Stimulated activated naive CD8-positive, alpha-beta T cell treated with anti-CD3 and anti-CD28 coated beads, Interleukin-15, Interleukin-2, amounts not matched to agents 100 U/mL and 50 U/mL, for 24 hours (primary cell): Measurements from ENCODE around the gene CYB5A.
"Not testable (repeated sequence)": the region's sequence is repeated elsewhere in the genome, so short reads cannot be mapped to it uniquely, and the experiment has no call there.

Source experiments
- ATAC-seq: fragments of 150-1000 bp; cut with Tn5 transposase; one replicate; pipeline ENCODE4 v1.10.0; 2021
- DNase-seq: peaks from one replicate; pipeline ENCODE4 v3.0.0; 2021

CYB5A gene, protein sequence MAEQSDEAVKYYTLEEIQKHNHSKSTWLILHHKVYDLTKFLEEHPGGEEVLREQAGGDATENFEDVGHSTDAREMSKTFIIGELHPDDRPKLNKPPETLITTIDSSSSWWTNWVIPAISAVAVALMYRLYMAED

DNA sequence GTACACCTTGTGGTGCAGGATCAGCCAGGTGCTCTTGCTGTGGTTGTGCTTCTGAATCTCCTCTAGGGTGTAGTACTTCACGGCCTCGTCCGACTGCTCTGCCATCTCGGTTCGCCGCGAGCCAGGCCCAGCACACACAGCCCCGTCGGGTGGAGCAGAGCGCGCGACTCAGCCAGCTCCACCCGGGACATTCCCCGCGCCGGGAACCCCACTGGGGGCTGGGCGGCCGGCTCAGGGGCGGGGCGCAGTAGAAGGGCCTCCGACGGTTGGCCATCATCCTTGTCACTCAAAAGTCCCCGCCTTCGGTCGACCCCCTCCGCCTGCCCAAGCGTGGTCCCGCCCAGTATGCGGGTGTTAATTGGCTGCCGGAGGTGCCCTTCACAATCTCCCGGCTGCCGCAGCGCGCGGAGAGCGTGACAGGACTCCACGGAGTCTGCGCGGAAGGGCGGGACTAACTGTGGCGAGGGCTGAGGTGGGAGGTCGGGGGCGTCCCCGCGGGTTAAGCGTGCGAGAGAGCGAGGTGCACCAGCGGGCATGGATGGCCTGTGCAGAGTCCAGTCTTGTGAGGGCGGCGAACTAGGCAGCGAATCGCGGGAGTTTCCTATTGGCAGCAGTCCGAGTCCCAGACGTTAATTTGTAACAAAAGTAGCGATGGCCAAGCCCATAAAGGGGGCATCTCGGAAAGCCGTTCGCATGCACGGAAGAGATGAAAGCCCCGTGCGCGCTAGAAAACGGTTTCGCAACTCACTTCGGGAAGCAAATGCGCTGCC is at the start of gene CYB5A:
Gene CYB5A, minus strand, starts transcription at position 193 of the 770 bp plus-strand sequence. Its CDS starts 88 bp downstream, at position 105.
- ATAC-seq (peak; percentile 99), DNase-seq (peak; percentile 99)

DNA sequence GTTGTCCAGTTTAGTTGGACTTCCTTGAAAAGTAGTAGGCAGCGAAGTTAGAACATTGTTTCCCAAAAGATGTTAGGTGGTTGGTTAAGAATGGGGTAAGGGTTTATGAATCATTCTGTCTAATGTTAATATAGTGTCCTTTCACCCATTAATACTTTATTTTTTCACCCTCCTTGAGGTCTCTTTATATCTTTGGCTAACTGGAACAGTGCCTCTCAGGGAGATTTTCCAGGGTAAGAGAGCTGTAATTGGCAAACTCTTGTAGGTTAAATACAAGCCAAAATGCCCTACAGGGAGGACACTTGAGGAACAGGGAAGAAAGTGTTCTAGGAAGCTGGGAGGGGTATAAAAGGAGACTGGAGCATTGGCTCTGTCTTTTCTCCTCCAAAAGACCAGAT is 46.1 kb upstream of the CYB5A start:
- DNase-seq, result no peak
- no peak for ATAC-seq

DNA sequence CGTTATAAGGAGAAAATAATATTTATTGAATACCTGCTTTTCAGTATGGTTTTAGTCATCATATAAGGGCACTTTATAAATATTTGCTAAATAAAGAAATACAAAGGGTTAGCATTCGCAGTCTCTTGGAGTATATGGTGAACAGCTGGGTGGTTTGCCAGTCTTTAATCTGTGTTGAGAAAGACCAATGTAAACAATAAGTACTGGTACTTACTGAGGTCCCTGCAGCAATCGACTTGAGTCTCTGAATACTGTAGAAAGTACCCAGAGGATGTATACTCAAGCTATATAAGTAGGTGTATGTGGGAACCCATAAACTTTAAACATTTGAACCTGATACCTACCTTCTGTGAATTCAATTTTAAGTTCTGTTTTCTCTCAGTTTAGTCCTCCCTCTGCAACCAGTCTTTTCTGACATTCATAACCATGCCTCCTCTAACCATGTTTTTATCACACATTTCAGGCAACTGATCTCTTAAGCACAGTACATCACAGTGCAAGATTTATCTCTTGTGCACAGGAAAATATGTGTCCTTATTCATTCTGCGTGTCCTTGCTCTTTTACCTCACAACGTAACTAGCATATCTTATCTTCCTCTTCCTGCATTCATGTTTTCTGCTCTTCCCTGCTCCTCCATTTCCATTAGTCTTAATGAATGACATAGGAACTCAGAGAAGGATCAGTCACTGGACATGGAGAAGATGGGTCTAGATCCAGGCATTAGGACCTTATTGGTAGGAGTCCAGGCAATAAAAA is 45.6 kb upstream of the CYB5A start:
- ATAC-seq (no peak), DNase-seq (no peak)

DNA sequence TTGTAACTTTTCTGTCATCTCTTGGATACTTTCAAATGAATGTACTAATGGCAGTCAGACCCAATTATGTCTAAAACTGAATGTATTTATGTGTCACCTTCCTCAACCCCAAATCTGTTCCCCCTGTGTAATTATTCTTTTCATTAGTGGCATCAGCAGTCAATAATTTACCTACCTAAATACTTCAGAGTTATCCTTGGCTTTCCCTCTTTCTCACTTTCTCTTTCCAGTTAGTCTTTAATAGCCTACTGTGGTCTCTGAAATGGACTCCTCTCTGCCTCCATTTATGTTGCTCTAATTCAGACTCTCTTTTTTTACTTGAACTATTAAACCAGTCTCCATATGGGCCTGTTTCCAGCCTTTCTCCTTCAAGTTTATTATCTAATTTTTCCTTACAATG is 44.9 kb upstream of the CYB5A start:
- ATAC-seq, result no peak
- no peak for DNase-seq

DNA sequence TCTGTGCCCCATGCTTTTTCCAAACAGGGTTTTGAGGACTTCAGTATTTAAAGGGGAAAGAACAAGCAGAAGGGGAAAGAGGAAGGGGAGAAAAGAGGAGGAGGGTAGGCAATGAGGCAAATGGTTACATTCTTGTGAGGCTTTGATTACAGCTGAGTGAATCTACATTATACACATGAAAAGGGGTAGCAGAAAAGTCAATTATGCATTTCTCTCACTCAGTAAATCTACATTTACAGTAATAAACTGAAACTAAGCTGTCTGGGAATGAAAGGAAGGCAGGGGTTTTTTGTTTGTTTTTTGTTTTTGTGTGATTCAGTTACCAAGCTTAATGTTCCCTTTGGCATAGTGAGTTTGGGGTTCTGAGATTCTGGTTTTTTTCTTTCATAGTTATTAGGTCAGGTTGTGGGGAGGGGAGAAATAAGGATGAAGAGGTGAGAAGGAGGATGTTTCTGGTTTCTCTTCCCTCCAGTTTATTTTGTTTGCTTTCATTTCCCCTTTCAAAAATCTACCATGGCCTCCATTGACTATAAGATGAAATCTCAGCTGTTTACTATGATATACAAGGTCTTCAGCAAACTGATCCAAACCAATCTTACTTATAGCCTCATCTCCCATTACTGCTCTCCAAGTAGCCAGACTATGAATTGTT is 42.6 kb upstream of the CYB5A start:
- DNase-seq (no peak), ATAC-seq (no peak)

DNA sequence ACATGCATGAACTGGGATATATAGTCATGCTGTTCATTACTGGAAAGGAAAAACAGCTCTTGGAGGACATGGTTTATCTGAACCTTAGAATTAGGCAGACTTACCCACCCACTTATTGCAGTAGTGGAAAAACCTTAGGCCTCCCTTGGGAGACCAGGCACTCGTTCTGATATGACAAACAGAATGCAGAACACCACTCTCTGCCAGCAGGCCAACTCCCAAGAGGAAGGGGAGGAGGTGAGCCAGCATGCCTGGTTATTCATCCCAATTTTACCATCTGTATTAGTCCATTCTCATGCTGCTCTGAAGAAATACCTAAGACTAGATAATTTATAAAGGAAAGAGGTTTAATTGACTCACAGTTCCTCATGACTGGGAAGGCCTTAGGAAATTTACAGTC is 41.3 kb upstream of the CYB5A start:
- DNase-seq (no peak), ATAC-seq (no peak)

DNA sequence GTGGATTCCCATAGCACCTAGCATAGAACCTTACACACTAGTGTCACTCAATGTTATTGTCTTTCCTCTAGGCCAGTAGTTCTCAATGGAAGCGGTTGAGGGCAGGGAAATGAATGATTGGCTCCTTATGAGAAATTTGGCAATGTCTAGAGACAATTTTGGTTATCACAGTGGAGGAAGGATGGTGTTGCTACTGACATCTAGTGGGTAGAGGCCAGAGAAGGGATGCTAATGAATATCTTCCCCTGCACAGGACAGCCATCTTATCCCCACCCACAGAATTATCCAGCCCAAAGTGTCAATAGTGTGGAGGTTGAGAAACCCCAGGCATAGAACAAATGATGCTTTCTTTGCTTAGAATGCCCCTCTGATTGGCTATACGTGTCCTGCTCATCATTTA is 39.6 kb upstream of the CYB5A start:
- DNase-seq (no peak), ATAC-seq (no peak)

DNA sequence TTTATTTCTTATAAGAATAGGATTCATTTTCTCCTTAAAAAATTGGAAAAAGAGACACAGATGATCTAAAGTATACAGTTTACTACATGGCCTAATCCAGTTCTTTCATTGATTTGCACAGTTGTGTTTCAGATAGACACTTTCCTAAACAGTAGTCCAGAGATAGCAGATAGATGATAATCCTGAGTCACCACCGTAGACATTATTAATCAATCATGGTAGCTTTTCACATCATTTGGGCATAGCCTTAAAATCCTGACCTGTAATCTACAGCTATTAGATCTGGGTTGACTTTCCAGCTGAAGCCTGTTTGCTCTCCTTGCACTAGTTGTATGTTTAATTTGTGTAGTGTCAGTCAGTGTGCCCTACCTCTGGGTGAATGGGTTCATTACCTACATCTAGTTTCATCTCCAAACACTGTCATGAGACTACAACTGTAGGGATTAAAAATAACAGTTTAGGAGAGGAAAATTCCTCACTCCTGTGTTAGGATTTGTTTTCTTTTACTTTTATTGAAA is 38.0 kb upstream of the CYB5A start:
- no peak for DNase-seq
- ATAC-seq, result no peak

DNA sequence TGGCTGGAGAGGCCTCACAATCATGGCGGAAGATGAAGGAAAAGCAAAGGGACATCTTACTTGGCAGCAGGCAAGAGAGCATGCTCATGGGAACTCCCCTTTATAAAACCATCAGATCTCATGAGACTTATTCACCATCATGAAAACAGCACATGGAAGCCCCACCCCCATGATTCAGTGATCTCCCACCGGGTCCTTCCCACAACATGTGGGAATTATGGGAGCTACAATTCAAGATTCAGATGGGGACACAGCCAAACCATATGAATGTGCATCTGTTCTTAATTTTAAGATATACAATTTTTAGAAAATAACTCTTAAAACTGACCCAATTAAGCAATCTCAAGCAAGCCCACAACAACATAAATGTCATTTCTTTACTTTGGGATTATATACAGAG is 36.4 kb upstream of the CYB5A start:
- DNase-seq, result no peak
- ATAC-seq, result no peak

DNA sequence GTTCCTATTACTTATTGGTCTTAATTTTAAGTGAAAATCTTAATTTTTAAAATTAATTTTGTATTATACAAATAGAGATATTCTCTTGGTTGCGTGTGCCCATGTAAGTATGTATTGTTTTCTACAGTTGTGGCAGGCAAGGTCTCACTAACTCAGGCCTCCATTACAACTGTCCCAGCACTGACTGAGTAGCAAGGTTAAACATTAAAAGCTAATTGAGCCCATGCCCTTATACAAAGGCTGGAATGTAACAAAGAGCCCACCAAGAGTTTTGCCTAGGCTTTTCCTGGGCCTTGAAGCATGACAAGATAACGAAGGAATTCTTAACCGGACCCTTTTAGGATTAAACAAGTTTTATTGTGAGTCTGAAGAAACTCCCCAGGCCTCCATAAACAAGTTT is 35.0 kb upstream of the CYB5A start:
- not testable (repeated sequence) for ATAC-seq, DNase-seq

DNA sequence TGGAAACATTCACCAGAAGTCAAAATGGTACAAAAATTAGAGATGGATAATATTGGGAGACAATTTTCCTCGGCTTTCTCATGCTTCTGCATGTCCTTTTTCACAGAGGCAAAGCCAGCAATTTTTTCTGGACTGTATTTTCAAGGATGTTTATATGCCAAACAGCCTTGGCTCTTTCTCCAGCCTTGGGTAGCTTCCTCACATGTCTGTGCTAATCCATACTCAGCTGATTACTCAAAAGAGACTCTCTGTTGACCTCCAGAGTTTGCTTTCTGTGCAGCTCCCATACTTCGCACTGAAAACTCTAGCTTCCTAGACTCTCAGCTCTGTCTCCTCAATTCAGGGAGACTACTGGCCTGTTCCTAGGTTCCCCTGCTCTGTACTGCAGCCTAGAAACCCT is 34.5 kb upstream of the CYB5A start:
- no peak for ATAC-seq
- no peak for DNase-seq

DNA sequence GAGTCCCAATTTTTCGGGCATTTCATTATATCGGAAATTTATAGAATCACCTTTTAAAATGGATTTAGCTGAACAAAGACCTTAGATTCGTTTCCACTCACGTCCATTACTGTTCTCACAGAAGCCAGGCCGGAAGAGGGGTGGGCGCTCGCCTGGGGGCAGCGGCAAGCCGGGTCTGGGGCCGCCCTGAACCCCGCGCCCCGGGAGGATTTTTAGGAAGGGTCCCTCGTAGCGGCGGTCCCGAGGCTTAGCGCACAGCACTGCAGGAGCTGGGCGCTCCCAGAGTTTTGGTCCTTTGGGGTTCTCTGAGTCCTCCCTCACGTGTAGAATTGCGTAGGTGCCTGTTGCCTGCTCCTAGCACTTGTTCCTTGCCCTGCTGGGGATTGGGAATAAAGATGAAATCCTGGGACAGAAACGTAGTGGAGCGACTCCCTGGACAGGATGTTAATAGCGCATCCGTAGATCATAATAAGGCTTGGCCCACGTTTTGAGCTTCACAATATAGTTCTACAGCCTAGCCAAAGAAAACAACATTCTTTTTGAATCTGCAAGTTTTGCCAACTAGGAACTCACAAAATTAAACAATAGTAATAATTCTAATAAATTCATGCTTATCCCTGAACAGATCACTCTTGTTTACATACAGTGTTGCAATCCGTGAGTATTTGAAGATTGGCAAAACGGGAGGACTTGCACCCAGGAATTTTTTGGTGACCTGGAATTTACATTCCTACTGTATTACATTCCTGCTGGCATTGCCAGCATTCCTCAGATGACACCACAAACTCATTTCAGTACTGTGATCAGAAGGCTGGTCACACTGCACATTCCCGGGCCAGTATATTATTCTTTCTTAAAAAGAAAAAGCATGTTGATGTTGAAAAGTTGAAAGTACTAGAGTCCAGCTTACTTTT is 24.8 kb upstream of the CYB5A start:
- no peak for DNase-seq
- ATAC-seq, result no peak

DNA sequence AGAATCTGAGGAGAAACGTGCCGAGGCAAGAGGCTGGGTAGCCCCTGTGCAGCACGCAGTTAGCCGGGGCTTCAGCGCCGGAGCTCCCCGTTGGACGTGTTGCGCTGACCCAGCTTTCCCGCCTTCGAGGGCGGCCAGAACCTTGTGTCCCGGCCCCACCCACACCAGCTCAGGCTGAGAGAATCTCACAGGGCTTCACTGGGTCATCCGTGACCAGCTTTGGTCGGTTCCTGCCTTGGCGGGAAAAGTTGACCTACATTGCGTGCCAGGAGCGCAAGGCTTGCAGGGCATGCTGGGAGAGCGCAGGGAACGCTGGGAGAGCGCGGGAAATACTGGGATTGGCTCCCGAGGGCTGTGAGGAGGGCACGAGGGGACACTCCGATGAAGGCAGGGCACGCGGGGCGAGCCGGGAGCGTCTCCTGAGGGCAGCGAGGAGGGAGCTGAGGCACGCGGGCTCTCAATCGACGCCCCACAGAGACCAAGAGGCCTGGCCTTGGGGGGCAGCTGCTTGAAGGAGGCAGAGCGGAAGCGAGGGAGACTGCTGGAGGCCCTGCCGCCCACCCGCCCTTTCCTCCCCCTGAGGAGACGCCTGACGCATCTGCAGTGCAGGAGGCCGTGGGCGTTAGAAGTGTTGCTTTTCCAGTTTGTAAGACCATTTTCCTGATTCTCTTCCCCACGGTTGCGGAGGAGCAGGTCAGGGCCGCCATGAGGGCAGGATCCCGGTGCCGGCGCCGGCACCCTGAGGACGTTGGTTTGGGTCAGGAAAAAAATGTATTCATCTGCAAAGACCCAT is 23.9 kb upstream of the CYB5A start, which contains the start of gene C18orf63:
Gene C18orf63, plus strand, starts transcription at position 376 of the 793 bp plus-strand sequence. CDS start 2,027 bp downstream, outside the sequence.
- ATAC-seq, result no peak
- no peak for DNase-seq

DNA sequence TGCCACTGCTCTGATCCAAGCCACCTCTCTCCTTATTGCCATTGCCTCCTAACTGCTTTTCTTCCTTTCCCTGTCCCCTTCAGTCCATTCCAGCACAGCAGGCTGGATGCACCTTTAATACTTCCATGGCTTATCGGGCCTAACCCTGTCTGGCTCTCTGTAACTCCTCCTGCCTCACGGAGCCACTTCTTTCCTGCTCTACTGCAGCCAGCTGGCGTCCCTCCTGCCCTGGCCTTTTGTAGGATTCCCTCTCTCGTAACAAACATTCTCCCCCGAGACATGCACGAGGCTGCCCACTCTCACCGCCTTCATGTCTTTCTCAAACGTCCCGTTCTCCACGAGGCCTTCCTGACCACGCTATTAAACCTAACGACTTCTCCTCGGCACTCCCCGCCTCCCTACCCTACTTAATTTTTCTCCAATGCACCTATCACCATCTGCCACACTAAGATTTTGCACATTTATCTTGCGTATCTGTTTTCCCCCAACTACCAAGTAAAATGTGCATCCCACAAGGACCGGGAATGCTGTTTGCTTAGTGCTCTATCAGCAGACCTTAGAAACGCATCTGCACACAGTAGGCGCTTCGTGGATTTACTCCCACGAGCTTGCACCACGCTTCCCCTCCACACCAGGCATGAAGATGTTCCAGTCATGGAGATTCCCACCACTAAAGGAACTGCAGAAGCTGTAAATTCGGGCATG is 23.1 kb upstream of the CYB5A start:
- DNase-seq (no peak), ATAC-seq (no peak)

DNA sequence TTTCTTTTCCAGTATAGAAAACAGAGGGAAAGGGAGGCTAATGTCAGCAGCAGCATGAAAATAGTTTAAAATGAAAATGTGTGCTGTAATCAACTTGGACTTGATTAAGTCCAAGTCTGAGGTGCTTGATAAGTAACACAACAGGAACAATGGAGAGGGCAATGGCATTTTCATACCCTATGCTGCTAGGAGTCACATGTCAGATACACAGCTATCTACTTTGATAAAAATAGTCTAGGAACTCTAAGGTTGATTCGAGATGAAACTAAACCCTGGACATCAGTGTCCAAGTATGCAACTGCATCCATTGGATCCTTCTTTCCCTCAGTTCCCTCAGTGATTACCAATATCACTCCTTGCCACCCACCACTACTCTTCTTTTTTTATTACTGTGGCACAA is 19.2 kb upstream of the CYB5A start:
- no peak for ATAC-seq

DNA sequence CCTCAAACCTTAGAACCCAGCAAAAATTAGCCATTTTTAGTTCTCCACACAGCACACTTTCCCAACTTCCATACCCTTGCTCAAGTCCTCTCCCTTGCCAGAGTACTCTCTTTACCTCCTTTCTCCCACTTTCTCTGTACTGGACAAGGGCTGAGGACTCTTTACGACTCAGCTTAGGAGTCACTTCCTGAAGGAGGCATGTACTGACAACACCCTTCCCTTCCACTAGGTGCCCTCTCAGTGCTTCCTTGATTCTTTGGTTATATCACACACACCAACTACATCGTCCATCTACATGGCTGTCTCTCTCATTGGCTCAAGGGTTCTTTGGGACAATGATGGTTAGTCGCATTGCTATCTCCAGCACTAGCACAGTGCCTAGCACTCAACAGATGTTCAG is 18.6 kb upstream of the CYB5A start:
- ATAC-seq, result peak; percentile 75
- DNase-seq, result no peak

More for the DNA sequence above, 19.2 kb upstream of the CYB5A start:
- DNase-seq, result no peak

DNA sequence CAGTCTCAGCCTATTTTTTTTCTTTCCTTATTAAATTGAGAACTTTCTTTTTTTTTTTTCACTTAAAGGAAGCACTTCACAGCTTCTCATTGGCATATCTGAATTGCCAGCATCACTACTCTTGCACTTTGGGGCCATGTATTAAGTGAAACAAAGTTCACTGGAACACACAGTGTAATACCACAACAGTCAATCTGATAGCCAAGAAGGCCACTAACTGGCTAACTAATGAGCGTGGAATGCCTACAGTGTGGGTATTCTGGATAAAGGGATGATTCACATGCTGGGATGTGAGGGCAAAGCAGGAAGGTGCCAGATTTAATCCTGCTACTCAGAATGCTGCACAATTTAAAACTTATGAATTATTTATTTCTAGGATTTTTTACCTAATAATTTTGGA is 12.2 kb upstream of the CYB5A start:
- DNase-seq, result no peak
- ATAC-seq, result no peak

DNA sequence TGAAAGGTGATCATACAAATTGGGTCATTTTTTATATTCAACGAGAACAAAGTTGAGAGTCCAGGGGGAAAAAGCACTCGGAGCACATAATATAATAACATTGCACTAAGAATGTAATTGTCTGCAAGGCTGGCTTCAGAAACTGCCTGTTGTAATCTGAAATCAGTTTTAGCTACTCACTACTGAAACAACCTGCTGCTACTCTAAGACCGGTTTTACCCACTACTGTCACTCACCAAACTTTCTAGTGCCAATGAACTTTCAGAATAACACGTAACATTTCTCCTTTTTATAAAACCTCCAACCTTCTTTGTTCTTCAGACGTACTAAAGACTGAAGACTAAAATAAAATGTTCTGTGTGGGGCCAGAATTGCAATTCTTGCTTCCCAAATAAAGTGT is 11.5 kb upstream of the CYB5A start:
- DNase-seq, result no peak
- no peak for ATAC-seq

DNA sequence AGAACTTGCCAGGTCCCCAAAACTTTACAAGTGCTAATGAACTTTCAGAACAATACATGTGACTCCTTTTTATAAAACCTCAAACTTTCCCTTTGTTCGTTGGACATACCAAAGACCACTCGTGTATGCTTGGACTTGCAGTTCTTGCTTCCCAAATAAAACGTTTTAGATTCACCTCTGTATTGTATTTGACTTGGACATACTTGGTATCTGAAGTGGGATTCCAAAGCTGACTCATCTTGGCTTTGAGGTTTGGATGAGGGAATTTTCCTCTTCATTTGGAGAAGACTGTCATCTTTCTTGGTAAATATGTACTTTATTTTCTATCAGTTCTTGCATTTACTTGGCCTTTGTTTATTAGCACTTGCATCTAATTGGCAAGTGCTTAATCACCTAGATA is 8.0 kb upstream of the CYB5A start:
- ATAC-seq, result no peak
- DNase-seq, result no peak

DNA sequence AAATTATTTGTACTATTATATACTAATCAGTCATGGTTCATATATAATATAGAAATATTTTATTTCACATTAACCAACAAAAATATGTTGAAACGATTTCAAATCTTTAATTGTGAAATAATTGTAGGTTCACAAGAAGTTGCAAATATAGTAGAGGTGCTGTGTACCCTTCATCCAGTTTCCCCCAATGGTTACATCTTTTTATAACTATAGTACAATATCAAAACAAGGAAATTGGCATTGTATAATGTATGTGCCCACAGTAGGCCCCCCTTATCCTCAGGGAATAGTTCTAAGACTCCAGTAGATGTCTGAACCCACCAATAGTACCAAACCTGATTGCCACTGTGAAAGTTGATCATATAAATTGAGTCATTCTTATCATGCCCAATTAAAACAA is 7.4 kb upstream of the CYB5A start:
- ATAC-seq (no peak), DNase-seq (no peak)
